ENCODE results near the gene H2AZ1.

H2AZ1 gene

GRCh38 chr4:99960648-99961047, 10.6 kb upstream of the H2AZ1 start:
- TF ChIP-seq GATA3 (IDR thresholded peaks at IDR 0.05; ENCODE audit: low read depth, low read length) (no peak), GATA2 (IDR thresholded peaks at IDR 0.05; ENCODE audit: low read depth, low read length) (no peak)

GRCh38 chr4:99950913-99951254, 809 bp upstream of the H2AZ1 start:
- TF ChIP-seq GATA3 (IDR thresholded peaks at IDR 0.05; ENCODE audit: low read depth, low read length) (no peak), GATA2 (IDR thresholded peaks at IDR 0.05; ENCODE audit: low read depth, low read length) (no peak)

GRCh38 chr4:99949034-99949998, 759 bp downstream of the H2AZ1 start:
- TF ChIP-seq GATA2 (IDR thresholded peaks at IDR 0.05; ENCODE audit: low read depth, low read length) (no peak), GATA3 (IDR thresholded peaks at IDR 0.05; ENCODE audit: low read depth, low read length) (no peak)

GRCh38 chr4:99947608-99948007, 2.5 kb downstream of the H2AZ1 start:
- no peak for TF ChIP-seq GATA3 (IDR thresholded peaks at IDR 0.05; ENCODE audit: low read depth, low read length)
- no peak for TF ChIP-seq GATA2 (IDR thresholded peaks at IDR 0.05; ENCODE audit: low read depth, low read length)

GRCh38 chr4:99947190-99947578, 2.9 kb downstream of the H2AZ1 start:
- no peak for TF ChIP-seq GATA3 (IDR thresholded peaks at IDR 0.05; ENCODE audit: low read depth, low read length)
- TF ChIP-seq GATA2 (IDR thresholded peaks at IDR 0.05; ENCODE audit: low read depth, low read length): no peak

GRCh38 chr4:99946356-99947189, 3.5 kb downstream of the H2AZ1 start, which contains the start of gene DNAJB14:
Gene DNAJB14 (minus strand): TSS chr4:99946618. CDS start chr4:99946571, 47 bp downstream.
- TF ChIP-seq GATA2 (IDR thresholded peaks at IDR 0.05; ENCODE audit: low read depth, low read length) (peak; percentile 6; the same call in 1 of the 2 replicates), GATA3 (IDR thresholded peaks at IDR 0.05; ENCODE audit: low read depth, low read length) (no peak)

- no peak; the same call in 1 of the 2 replicates for TF ChIP-seq GATA2 (IDR thresholded peaks at IDR 0.05; ENCODE audit: low read depth, low read length)
- TF ChIP-seq GATA3 (IDR thresholded peaks at IDR 0.05; ENCODE audit: low read depth, low read length): no peak
These were observed 4.2 kb downstream of the H2AZ1 start for GRCh38 chr4:99945718-99946355.

- TF ChIP-seq GATA2 (IDR thresholded peaks at IDR 0.05; ENCODE audit: low read depth, low read length) (no peak), GATA3 (IDR thresholded peaks at IDR 0.05; ENCODE audit: low read depth, low read length) (no peak)
These were observed 6.1 kb downstream of the H2AZ1 start for GRCh38 chr4:99943904-99944437.

GRCh38 chr4:99938243-99938753, 11.8 kb downstream of the H2AZ1 start:
- TF ChIP-seq GATA2 (IDR thresholded peaks at IDR 0.05; ENCODE audit: low read depth, low read length) (no peak), GATA3 (IDR thresholded peaks at IDR 0.05; ENCODE audit: low read depth, low read length) (no peak)

GRCh38 chr4:99934891-99935290, 15.2 kb downstream of the H2AZ1 start:
- no peak for TF ChIP-seq GATA3 (IDR thresholded peaks at IDR 0.05; ENCODE audit: low read depth, low read length)
- TF ChIP-seq GATA2 (IDR thresholded peaks at IDR 0.05; ENCODE audit: low read depth, low read length): no peak

- TF ChIP-seq GATA3 (IDR thresholded peaks at IDR 0.05; ENCODE audit: low read depth, low read length) (no peak), GATA2 (IDR thresholded peaks at IDR 0.05; ENCODE audit: low read depth, low read length) (no peak)
These were observed 22.5 kb downstream of the H2AZ1 start for GRCh38 chr4:99927566-99927965.

GRCh38 chr4:99921174-99921573, 28.9 kb downstream of the H2AZ1 start:
- TF ChIP-seq GATA3 (IDR thresholded peaks at IDR 0.05; ENCODE audit: low read depth, low read length): no peak
- no peak for TF ChIP-seq GATA2 (IDR thresholded peaks at IDR 0.05; ENCODE audit: low read depth, low read length)

- TF ChIP-seq GATA3 (IDR thresholded peaks at IDR 0.05; ENCODE audit: low read depth, low read length): no peak
- no peak for TF ChIP-seq GATA2 (IDR thresholded peaks at IDR 0.05; ENCODE audit: low read depth, low read length)
These were observed 31.4 kb downstream of the H2AZ1 start for GRCh38 chr4:99918656-99919055.

All from SH-SY5Y (cell line).